HCT116 (cell line): ENCODE data around the gene ZNF302.

Experiments used
- CBX3 ChIP-seq: IDR thresholded peaks from 2 replicates; pipeline ENCODE4 v1.6.1; 2012; ENCODE audit warnings: low read depth
- EZH2phosphoT487 ChIP-seq: fragments of 200-600 bp; IDR thresholded peaks from 2 replicates; pipeline ENCODE4 v1.6.1; 2018; ENCODE audit warnings: antibody characterized with exemption, borderline replicate concordance
- MAX ChIP-seq: IDR thresholded peaks from 2 replicates; pipeline ENCODE4 v1.6.1; 2012
- RAD21 ChIP-seq: IDR thresholded peaks from 2 replicates; pipeline ENCODE4 v1.6.1; 2012; ENCODE audit warnings: low read depth, mild to moderate bottlenecking
- TCF7L2 ChIP-seq: IDR thresholded peaks from 2 replicates; pipeline ENCODE4 v1.7.0; 2011; ENCODE audit warnings: borderline replicate concordance, inconsistent platforms; ENCODE audit not compliant: insufficient read depth, insufficient read length; ENCODE audit errors: extremely low read depth
- ZNF274 ChIP-seq: fragments of 200-500 bp; sonication (Bioruptor generic); IDR thresholded peaks from 2 replicates; pipeline ENCODE4 v1.6.1; 2014; ENCODE audit warnings: mild to moderate bottlenecking, low read depth, low read length, inconsistent platforms
- TF ChIP-seq, protein P1 (sequence below), 3 experiments: fragments of 200-600 bp in 1 of 3; sonication (generic) in 1 of 3; IDR thresholded peaks in 2 of 3; conservative IDR thresholded peaks in 1 of 3; 2 replicates each; pipeline ENCODE4 v1.5.1; 2012 to 2017; ENCODE audit warnings: low read depth in 2 of 3, low read length in 2 of 3, antibody characterized with exemption in 1 of 3, borderline replicate concordance in 1 of 3, control low read depth in 1 of 3, mild to moderate bottlenecking in 1 of 3, mixed read lengths in 1 of 3, mixed run types in 1 of 3, moderate library complexity in 1 of 3; ENCODE audit not compliant: insufficient read depth in 1 of 3

- TF ChIP-seq EZH2phosphoT487 (no peak), TCF7L2 (no peak), CBX3 (no peak), RAD21 (no peak), ZNF274 (no peak), MAX (no peak)
- TF ChIP-seq, protein P1, sequence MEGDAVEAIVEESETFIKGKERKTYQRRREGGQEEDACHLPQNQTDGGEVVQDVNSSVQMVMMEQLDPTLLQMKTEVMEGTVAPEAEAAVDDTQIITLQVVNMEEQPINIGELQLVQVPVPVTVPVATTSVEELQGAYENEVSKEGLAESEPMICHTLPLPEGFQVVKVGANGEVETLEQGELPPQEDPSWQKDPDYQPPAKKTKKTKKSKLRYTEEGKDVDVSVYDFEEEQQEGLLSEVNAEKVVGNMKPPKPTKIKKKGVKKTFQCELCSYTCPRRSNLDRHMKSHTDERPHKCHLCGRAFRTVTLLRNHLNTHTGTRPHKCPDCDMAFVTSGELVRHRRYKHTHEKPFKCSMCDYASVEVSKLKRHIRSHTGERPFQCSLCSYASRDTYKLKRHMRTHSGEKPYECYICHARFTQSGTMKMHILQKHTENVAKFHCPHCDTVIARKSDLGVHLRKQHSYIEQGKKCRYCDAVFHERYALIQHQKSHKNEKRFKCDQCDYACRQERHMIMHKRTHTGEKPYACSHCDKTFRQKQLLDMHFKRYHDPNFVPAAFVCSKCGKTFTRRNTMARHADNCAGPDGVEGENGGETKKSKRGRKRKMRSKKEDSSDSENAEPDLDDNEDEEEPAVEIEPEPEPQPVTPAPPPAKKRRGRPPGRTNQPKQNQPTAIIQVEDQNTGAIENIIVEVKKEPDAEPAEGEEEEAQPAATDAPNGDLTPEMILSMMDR (IDR thresholded peaks at IDR 0.05 in 2 of 3, conservative IDR thresholded peaks at IDR 0.05 in 1 of 3; ENCODE audit: borderline replicate concordance in 1 of 3, insufficient read depth in 1 of 3, low read depth in 2 of 3, low read length in 2 of 3): no peak
These were observed 54.5 kb downstream of the ZNF302 start for GRCh38 chr19:34731964-34732363.
